GM12892 (cell line): Measurements from ENCODE around the gene IFNA14.

ENCODE experiments used
- POLR2A ChIP-seq: IDR thresholded peaks from 2 replicates; pipeline ENCODE4 v1.6.1; 2011; ENCODE audit warnings: low read depth, low read length, control low read depth
- POLR2AphosphoS5 ChIP-seq: IDR thresholded peaks from 2 replicates; pipeline ENCODE4 v1.6.1; 2011; ENCODE audit warnings: low read depth, low read length, control low read depth
- TAF1 ChIP-seq: IDR thresholded peaks from 2 replicates; pipeline ENCODE4 v1.6.1; 2011; ENCODE audit warnings: low read depth, mild to moderate bottlenecking, control low read depth, low read length, borderline replicate concordance

- TF ChIP-seq POLR2A (no peak), POLR2AphosphoS5 (no peak), TAF1 (no peak)
Measured at GRCh38 chr9:21251190-21251589, 11.4 kb upstream of the IFNA14 start.
